WTC11 (cell line): Measurements from ENCODE around the gene NPB.

ENCODE experiments used
- CREB1 ChIP-seq: sonication (generic); formaldehyde crosslinking; IDR thresholded peaks from 2 replicates; pipeline ENCODE4 v1.8.0; 2023; ENCODE audit warnings: mild to moderate bottlenecking, missing genetic modification reagents
- ETV6 ChIP-seq: sonication (generic); formaldehyde crosslinking; IDR thresholded peaks from 2 replicates; pipeline ENCODE4 v1.8.1; 2022; ENCODE audit warnings: mild to moderate bottlenecking, missing genetic modification reagents
- FOXK1 ChIP-seq: sonication (generic); formaldehyde crosslinking; IDR thresholded peaks from 2 replicates; pipeline ENCODE4 v1.8.0; 2022; ENCODE audit warnings: mild to moderate bottlenecking, moderate library complexity, missing genetic modification reagents
- JUN ChIP-seq: sonication (generic); formaldehyde crosslinking; IDR thresholded peaks from 2 replicates; pipeline ENCODE4 v1.8.0; 2023; ENCODE audit warnings: mild to moderate bottlenecking, missing genetic modification reagents
- MYBL2 ChIP-seq: sonication (generic); formaldehyde crosslinking; IDR thresholded peaks from 2 replicates; pipeline ENCODE4 v1.8.1; 2023; ENCODE audit warnings: mild to moderate bottlenecking, moderate library complexity, missing genetic modification reagents
- SP1 ChIP-seq: sonication (generic); formaldehyde crosslinking; conservative IDR thresholded peaks from 2 replicates; pipeline ENCODE4 v1.8.1; 2022; ENCODE audit warnings: missing genetic modification reagents
- TEAD1 ChIP-seq: sonication (generic); formaldehyde crosslinking; IDR thresholded peaks from 2 replicates; pipeline ENCODE4 v1.8.0; 2022; ENCODE audit warnings: mild to moderate bottlenecking, missing genetic modification reagents
- ZNF121 ChIP-seq: sonication (generic); formaldehyde crosslinking; IDR thresholded peaks from 2 replicates; pipeline ENCODE4 v1.8.0; 2023; ENCODE audit warnings: missing genetic modification reagents
- TF ChIP-seq, protein P1 (sequence below): fragments of 200-600 bp; IDR thresholded peaks from 2 replicates; pipeline ENCODE4 v1.8.0; 2022; ENCODE audit warnings: antibody characterized with exemption
- TF ChIP-seq, protein P2 (sequence below): sonication (generic); formaldehyde crosslinking; IDR thresholded peaks from 2 replicates; pipeline ENCODE4 v1.8.0; 2023; ENCODE audit warnings: missing genetic modification reagents
- TF ChIP-seq, protein P3 (sequence below): sonication (generic); formaldehyde crosslinking; IDR thresholded peaks from 2 replicates; pipeline ENCODE4 v1.8.1; 2022; ENCODE audit warnings: low read depth, missing genetic modification reagents, borderline replicate concordance
- TF ChIP-seq, protein P4 (sequence below): sonication (generic); formaldehyde crosslinking; IDR thresholded peaks from 2 replicates; pipeline ENCODE4 v1.8.1; 2023; ENCODE audit warnings: mild to moderate bottlenecking, moderate library complexity, missing genetic modification reagents
- TF ChIP-seq, protein P5 (sequence below): sonication (generic); formaldehyde crosslinking; IDR thresholded peaks from 2 replicates; pipeline ENCODE4 v1.8.0; 2022; ENCODE audit warnings: mild to moderate bottlenecking, missing genetic modification reagents
- TF ChIP-seq, protein P6 (sequence below): sonication (generic); formaldehyde crosslinking; IDR thresholded peaks from 2 replicates; pipeline ENCODE4 v1.8.1; 2022; ENCODE audit warnings: mild to moderate bottlenecking, moderate library complexity, missing genetic modification reagents

DNA sequence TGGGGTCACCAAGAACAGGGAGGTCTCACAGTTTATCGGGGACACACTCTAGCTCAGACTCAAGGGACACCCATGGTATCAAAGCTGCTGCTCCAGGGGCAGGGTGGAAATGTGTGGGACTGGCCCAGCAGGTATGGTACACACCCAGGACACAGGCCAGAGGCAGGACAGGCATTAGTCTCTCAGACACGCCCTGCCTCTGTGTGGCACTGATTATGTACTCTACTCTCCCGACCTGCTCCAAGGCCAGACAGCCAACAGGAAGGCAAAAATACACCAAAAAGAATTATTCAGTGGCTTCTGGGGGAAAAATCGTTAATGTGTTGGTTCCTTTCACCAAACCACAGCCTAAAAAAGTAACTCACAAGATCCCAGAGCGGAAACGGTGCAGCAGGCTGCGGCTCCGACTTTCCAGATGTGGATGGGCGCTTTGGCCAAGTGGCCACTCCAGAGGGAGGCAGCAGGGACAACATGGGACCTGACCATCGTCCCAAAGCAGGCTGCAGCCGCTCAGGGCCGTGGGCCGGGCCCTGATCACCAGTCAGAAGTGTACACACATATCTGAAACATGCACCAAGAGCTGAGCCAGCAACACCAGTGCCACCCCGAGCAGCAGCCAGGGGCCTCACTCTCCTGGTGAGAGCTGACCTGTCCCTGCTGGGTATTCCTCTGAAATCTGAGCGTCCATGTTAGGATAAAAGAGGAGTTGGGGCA is 17.0 kb downstream of the NPB start:
- TF ChIP-seq ZNF121 (CRISPR knock-in tag) (no peak), JUN (CRISPR knock-in tag) (no peak), FOXK1 (CRISPR knock-in tag) (no peak), CREB1 (CRISPR knock-in tag) (no peak), ETV6 (CRISPR knock-in tag) (no peak), SP1 (CRISPR knock-in tag) (no peak), MYBL2 (CRISPR knock-in tag) (no peak), TEAD1 (CRISPR knock-in tag) (no peak)
- TF ChIP-seq, protein P1, sequence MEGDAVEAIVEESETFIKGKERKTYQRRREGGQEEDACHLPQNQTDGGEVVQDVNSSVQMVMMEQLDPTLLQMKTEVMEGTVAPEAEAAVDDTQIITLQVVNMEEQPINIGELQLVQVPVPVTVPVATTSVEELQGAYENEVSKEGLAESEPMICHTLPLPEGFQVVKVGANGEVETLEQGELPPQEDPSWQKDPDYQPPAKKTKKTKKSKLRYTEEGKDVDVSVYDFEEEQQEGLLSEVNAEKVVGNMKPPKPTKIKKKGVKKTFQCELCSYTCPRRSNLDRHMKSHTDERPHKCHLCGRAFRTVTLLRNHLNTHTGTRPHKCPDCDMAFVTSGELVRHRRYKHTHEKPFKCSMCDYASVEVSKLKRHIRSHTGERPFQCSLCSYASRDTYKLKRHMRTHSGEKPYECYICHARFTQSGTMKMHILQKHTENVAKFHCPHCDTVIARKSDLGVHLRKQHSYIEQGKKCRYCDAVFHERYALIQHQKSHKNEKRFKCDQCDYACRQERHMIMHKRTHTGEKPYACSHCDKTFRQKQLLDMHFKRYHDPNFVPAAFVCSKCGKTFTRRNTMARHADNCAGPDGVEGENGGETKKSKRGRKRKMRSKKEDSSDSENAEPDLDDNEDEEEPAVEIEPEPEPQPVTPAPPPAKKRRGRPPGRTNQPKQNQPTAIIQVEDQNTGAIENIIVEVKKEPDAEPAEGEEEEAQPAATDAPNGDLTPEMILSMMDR: no peak
- TF ChIP-seq, protein P2, sequence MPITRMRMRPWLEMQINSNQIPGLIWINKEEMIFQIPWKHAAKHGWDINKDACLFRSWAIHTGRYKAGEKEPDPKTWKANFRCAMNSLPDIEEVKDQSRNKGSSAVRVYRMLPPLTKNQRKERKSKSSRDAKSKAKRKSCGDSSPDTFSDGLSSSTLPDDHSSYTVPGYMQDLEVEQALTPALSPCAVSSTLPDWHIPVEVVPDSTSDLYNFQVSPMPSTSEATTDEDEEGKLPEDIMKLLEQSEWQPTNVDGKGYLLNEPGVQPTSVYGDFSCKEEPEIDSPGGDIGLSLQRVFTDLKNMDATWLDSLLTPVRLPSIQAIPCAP (CRISPR knock-in tag): no peak
- TF ChIP-seq, protein P3, sequence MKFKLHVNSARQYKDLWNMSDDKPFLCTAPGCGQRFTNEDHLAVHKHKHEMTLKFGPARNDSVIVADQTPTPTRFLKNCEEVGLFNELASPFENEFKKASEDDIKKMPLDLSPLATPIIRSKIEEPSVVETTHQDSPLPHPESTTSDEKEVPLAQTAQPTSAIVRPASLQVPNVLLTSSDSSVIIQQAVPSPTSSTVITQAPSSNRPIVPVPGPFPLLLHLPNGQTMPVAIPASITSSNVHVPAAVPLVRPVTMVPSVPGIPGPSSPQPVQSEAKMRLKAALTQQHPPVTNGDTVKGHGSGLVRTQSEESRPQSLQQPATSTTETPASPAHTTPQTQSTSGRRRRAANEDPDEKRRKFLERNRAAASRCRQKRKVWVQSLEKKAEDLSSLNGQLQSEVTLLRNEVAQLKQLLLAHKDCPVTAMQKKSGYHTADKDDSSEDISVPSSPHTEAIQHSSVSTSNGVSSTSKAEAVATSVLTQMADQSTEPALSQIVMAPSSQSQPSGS: no peak
- TF ChIP-seq, protein P4, sequence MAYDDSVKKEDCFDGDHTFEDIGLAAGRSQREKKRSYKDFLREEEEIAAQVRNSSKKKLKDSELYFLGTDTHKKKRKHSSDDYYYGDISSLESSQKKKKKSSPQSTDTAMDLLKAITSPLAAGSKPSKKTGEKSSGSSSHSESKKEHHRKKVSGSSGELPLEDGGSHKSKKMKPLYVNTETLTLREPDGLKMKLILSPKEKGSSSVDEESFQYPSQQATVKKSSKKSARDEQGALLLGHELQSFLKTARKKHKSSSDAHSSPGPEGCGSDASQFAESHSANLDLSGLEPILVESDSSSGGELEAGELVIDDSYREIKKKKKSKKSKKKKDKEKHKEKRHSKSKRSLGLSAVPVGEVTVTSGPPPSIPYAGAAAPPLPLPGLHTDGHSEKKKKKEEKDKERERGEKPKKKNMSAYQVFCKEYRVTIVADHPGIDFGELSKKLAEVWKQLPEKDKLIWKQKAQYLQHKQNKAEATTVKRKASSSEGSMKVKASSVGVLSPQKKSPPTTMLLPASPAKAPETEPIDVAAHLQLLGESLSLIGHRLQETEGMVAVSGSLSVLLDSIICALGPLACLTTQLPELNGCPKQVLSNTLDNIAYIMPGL (CRISPR knock-in tag): no peak
- TF ChIP-seq, protein P5, sequence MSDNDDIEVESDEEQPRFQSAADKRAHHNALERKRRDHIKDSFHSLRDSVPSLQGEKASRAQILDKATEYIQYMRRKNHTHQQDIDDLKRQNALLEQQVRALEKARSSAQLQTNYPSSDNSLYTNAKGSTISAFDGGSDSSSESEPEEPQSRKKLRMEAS (CRISPR knock-in tag): no peak
- TF ChIP-seq, protein P6, sequence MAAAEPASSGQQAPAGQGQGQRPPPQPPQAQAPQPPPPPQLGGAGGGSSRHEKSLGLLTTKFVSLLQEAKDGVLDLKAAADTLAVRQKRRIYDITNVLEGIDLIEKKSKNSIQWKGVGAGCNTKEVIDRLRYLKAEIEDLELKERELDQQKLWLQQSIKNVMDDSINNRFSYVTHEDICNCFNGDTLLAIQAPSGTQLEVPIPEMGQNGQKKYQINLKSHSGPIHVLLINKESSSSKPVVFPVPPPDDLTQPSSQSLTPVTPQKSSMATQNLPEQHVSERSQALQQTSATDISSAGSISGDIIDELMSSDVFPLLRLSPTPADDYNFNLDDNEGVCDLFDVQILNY (CRISPR knock-in tag): no peak
